NB4 (cell line): ENCODE data around the gene NATD1.

ENCODE experiments used
- CTCF ChIP-seq: IDR thresholded peaks from one replicate; pipeline ENCODE4 v1.5.1; 2012; ENCODE audit warnings: low read depth, low read length
- MAX ChIP-seq: IDR thresholded peaks from 2 replicates; pipeline ENCODE4 v1.6.1; 2011; ENCODE audit warnings: low read depth, low read length
- MYC ChIP-seq: IDR thresholded peaks from 2 replicates; pipeline ENCODE4 v1.6.1; 2011; ENCODE audit warnings: low read depth, low read length
- POLR2A ChIP-seq: IDR thresholded peaks from 2 replicates; pipeline ENCODE4 v1.6.1; 2011; ENCODE audit warnings: mild to moderate bottlenecking; ENCODE audit not compliant: insufficient read length; ENCODE audit errors: extremely low read depth

GRCh38 chr17:21245639-21246084 is 7.5 kb downstream of the NATD1 start:
- no peak for TF ChIP-seq CTCF
- TF ChIP-seq POLR2A, result no peak
- TF ChIP-seq MAX, result no peak
- no peak for TF ChIP-seq MYC
